ENCODE measurements around the gene TBC1D8.

GRCh38 chr2:100993294-100993693 lies 157.9 kb downstream of the TBC1D8 start:
- TF ChIP-seq, protein P1, sequence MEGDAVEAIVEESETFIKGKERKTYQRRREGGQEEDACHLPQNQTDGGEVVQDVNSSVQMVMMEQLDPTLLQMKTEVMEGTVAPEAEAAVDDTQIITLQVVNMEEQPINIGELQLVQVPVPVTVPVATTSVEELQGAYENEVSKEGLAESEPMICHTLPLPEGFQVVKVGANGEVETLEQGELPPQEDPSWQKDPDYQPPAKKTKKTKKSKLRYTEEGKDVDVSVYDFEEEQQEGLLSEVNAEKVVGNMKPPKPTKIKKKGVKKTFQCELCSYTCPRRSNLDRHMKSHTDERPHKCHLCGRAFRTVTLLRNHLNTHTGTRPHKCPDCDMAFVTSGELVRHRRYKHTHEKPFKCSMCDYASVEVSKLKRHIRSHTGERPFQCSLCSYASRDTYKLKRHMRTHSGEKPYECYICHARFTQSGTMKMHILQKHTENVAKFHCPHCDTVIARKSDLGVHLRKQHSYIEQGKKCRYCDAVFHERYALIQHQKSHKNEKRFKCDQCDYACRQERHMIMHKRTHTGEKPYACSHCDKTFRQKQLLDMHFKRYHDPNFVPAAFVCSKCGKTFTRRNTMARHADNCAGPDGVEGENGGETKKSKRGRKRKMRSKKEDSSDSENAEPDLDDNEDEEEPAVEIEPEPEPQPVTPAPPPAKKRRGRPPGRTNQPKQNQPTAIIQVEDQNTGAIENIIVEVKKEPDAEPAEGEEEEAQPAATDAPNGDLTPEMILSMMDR (IDR thresholded peaks at IDR 0.05): no peak
- no peak for TF ChIP-seq POLR2A (IDR thresholded peaks at IDR 0.05)

All from body of pancreas (tissue), 4 donors.